Calu3 (cell line): ENCODE results near the gene PLEKHG4B. TPM values are rescaled to one million over a fixed set of nuclear protein-coding genes. Genes with fewer than 3 reads are reported as not detected.

ENCODE experiments used
- BruUV-seq: library from RNA; stranded (reverse); fragments of 400-500 nt; replicated peaks from 2 replicates; lab custom pipeline; 2021; lab: Mats Ljungman, UMichigan
- CTCF ChIA-PET: fragments of 300-600 bp; sonication (Branson Sonifier 250); formaldehyde crosslinking; loops from one replicate; lab custom pipeline; 2022; ENCODE audit warnings: antibody characterized with exemption; lab: Charles Lee
- DNase-seq: peaks from one replicate; pipeline ENCODE4 v3.0.0; 2022
- H3K27ac Mint-ChIP-seq: one replicate; pipeline ENCODE4 v1.8.0; 2022; ENCODE audit warnings: mixed read lengths; ENCODE audit not compliant: unreplicated experiment
- H3K27me3 Mint-ChIP-seq: one replicate; pipeline ENCODE4 v1.8.0; 2022; ENCODE audit warnings: mixed read lengths; ENCODE audit not compliant: unreplicated experiment
- H3K36me3 Mint-ChIP-seq: one replicate; pipeline ENCODE4 v1.8.0; 2022; ENCODE audit warnings: mild to moderate bottlenecking, moderate library complexity, mixed read lengths; ENCODE audit not compliant: insufficient read depth, unreplicated experiment
- H3K4me1 Mint-ChIP-seq: one replicate; pipeline ENCODE4 v1.8.0; 2022; ENCODE audit warnings: mild to moderate bottlenecking, low read depth, mixed read lengths; ENCODE audit not compliant: unreplicated experiment
- H3K4me3 Mint-ChIP-seq: one replicate; pipeline ENCODE4 v1.8.0; 2022; ENCODE audit warnings: mild to moderate bottlenecking, low read depth, moderate library complexity, mixed read lengths; ENCODE audit not compliant: unreplicated experiment
- H3K9me3 Mint-ChIP-seq: one replicate; pipeline ENCODE4 v1.8.0; 2022; ENCODE audit warnings: low read depth, mixed read lengths; ENCODE audit not compliant: unreplicated experiment
- intact Hi-C: fragments of 100-400 bp; cut with micrococcal nuclease; formaldehyde crosslinking; loops from one replicate; pipeline ENCODE4 v1.10.0; 2022; ENCODE audit not compliant: unreplicated experiment
- total RNA-seq: library from RNA; stranded (reverse); gene quantifications from 2 replicates; pipeline ENCODE4 v1.2.3, GENCODE V29; 2022
- TF ChIP-seq, protein P1 (sequence below): fragments of 200-600 bp; IDR thresholded peaks from one replicate; pipeline ENCODE4 v1.8.0; 2022; ENCODE audit warnings: antibody characterized with exemption; ENCODE audit not compliant: unreplicated experiment

Gene PLEKHG4B
- total RNA-seq, 1 experiment from 2014 or later: 1.7 TPM

DNA sequence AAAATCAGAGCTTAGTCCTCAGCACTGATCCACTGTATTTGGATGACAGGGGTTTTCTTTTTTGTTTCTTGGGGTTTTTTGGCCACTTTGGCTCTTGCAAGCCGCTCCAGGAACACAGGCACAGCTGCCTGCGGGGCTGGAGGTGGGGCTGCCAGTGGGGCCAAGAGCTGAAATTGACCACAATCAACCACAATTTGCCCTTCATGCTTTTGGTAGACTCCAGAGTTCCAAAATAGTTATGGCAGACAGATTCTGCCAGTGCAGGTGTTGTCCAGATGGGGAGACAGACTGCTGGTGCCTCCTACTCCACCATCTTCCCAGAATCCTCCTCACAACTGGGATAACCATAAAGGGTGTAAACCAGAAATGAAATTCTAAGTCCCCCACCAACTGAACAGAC lies 36.5 kb downstream of the PLEKHG4B start:
- H3K4me3 Mint-ChIP-seq: no peak overlapping the region
- H3K9me3 Mint-ChIP-seq: peaks cover 12% of the 10 kb centered on the region
- no peak overlapping the region for H3K27ac Mint-ChIP-seq
- CTCF ChIA-PET: no interaction called here
- BruUV-seq: no TSS peak
- H3K27me3 Mint-ChIP-seq: peaks cover 30% of the 10 kb centered on the region
- no peaks in the 10 kb centered on the region for H3K36me3 Mint-ChIP-seq
- intact Hi-C loops: no loop called here
- H3K4me1 Mint-ChIP-seq: no peaks in the 10 kb centered on the region
- no peak for DNase-seq
- TF ChIP-seq, protein P1, sequence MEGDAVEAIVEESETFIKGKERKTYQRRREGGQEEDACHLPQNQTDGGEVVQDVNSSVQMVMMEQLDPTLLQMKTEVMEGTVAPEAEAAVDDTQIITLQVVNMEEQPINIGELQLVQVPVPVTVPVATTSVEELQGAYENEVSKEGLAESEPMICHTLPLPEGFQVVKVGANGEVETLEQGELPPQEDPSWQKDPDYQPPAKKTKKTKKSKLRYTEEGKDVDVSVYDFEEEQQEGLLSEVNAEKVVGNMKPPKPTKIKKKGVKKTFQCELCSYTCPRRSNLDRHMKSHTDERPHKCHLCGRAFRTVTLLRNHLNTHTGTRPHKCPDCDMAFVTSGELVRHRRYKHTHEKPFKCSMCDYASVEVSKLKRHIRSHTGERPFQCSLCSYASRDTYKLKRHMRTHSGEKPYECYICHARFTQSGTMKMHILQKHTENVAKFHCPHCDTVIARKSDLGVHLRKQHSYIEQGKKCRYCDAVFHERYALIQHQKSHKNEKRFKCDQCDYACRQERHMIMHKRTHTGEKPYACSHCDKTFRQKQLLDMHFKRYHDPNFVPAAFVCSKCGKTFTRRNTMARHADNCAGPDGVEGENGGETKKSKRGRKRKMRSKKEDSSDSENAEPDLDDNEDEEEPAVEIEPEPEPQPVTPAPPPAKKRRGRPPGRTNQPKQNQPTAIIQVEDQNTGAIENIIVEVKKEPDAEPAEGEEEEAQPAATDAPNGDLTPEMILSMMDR: no peak

DNA sequence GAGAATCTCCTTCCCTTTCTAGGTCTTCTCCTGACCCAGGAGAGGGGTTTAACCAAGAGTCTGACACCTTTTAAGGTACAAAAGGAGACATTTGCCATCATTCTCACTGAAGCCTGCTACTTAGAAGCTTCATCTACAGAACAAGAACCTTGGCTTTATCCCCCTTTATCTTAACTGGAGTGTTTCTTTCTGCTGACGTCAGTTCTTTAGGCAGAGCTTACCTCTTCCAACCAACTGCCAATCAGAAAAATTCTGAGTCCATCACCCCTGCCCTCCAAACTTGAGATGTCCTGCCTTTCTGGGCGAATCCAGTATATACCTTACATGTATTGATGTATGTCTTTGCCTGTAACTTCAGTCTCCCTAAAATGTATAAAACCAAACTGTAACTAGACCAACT lies 37.2 kb downstream of the PLEKHG4B start:
- H3K27me3 Mint-ChIP-seq: peaks cover 30% of the 10 kb centered on the region
- intact Hi-C loops: no loop called here
- H3K36me3 Mint-ChIP-seq: no peaks in the 10 kb centered on the region
- peaks cover 6% of the 10 kb centered on the region for H3K9me3 Mint-ChIP-seq
- TF ChIP-seq, protein P1: no peak
- H3K27ac Mint-ChIP-seq: no peak overlapping the region
- DNase-seq: no peak
- no peak overlapping the region for H3K4me3 Mint-ChIP-seq
- BruUV-seq: no TSS peak
- CTCF ChIA-PET: no interaction called here
- no peaks in the 10 kb centered on the region for H3K4me1 Mint-ChIP-seq

DNA sequence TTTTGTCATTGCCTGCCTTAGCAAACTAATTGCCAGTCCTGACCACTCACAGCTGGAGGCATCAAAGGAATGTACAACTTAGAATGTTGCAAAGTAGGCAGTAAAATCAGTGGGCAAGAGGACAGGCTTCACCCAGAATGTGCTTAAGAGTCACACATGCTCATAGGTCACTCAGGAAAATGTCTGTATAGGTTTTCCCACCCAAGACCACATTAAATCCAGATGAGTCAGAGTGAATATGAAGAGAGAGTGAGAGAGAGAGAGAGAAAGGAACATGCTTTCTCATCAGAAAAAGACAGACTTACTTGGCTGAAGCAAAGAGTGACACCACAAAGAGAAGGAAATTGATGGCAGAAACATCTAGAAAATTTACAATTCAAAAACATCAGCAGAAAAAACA lies 37.9 kb downstream of the PLEKHG4B start:
- Mint-ChIP-seq H3K4me1 (no peaks in the 10 kb centered on the region), H3K36me3 (no peaks in the 10 kb centered on the region), H3K27me3 (peaks cover 30% of the 10 kb centered on the region), H3K9me3 (peaks cover 6% of the 10 kb centered on the region), H3K4me3 (no peak overlapping the region), H3K27ac (no peak overlapping the region)
- no peak for DNase-seq
- TF ChIP-seq, protein P1: no peak
- intact Hi-C loops: no loop called here
- CTCF ChIA-PET: interaction anchor here (1.0 kb wide), 1 partner anchor 10 kb away, joined by 3 read pairs; no protein-coding TSS in a partner anchor
- no TSS peak for BruUV-seq

DNA sequence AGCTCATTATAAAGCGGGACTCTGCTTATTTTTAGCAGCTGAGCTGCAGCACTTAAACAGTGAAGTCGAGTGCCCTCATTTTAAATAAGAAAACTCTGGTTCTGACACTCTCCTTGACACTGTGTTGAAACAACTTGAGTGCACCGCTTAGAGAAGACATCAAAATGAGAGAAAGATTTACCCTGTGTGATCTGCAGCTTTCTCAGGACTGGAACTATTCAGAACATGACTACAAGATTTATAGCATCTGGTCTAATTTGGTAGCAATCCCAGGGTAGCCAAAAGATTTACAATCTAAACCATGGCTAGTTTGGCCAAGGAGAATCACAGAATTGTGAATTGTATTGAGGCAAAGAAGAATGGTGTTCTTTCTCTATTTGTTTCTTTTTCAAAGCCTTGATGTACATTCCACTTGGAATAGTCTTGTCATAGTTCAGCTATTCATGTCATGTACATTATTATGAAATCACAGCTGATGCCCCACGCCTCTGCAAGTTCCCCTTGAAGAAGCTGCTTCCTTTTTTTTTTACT lies 38.7 kb downstream of the PLEKHG4B start:
- BruUV-seq: no TSS peak
- peaks cover 27% of the 10 kb centered on the region for H3K27me3 Mint-ChIP-seq
- CTCF ChIA-PET: interaction anchor here (0.5 to 1.0 kb wide), 2 partner anchors 9 to 149 kb away, joined by 3 to 5 read pairs; no protein-coding TSS in a partner anchor
- H3K4me1 Mint-ChIP-seq: no peaks in the 10 kb centered on the region
- no peak for DNase-seq
- H3K36me3 Mint-ChIP-seq: no peaks in the 10 kb centered on the region
- no peak overlapping the region for H3K27ac Mint-ChIP-seq
- peaks cover 6% of the 10 kb centered on the region for H3K9me3 Mint-ChIP-seq
- H3K4me3 Mint-ChIP-seq: no peak overlapping the region
- intact Hi-C loops: no loop called here
- TF ChIP-seq, protein P1: no peak
